Measurements from ENCODE around the gene NRDE2. TPM values are rescaled to one million over a fixed set of nuclear protein-coding genes. Genes with fewer than 3 reads are reported as not detected.

The NRDE2 gene, protein sequence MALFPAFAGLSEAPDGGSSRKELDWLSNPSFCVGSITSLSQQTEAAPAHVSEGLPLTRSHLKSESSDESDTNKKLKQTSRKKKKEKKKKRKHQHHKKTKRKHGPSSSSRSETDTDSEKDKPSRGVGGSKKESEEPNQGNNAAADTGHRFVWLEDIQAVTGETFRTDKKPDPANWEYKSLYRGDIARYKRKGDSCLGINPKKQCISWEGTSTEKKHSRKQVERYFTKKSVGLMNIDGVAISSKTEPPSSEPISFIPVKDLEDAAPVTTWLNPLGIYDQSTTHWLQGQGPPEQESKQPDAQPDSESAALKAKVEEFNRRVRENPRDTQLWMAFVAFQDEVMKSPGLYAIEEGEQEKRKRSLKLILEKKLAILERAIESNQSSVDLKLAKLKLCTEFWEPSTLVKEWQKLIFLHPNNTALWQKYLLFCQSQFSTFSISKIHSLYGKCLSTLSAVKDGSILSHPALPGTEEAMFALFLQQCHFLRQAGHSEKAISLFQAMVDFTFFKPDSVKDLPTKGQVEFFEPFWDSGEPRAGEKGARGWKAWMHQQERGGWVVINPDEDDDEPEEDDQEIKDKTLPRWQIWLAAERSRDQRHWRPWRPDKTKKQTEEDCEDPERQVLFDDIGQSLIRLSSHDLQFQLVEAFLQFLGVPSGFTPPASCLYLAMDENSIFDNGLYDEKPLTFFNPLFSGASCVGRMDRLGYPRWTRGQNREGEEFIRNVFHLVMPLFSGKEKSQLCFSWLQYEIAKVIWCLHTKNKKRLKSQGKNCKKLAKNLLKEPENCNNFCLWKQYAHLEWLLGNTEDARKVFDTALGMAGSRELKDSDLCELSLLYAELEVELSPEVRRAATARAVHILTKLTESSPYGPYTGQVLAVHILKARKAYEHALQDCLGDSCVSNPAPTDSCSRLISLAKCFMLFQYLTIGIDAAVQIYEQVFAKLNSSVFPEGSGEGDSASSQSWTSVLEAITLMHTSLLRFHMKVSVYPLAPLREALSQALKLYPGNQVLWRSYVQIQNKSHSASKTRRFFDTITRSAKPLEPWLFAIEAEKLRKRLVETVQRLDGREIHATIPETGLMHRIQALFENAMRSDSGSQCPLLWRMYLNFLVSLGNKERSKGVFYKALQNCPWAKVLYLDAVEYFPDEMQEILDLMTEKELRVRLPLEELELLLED
- 7.8 TPM for polyA plus RNA-seq (2013)

DNA sequence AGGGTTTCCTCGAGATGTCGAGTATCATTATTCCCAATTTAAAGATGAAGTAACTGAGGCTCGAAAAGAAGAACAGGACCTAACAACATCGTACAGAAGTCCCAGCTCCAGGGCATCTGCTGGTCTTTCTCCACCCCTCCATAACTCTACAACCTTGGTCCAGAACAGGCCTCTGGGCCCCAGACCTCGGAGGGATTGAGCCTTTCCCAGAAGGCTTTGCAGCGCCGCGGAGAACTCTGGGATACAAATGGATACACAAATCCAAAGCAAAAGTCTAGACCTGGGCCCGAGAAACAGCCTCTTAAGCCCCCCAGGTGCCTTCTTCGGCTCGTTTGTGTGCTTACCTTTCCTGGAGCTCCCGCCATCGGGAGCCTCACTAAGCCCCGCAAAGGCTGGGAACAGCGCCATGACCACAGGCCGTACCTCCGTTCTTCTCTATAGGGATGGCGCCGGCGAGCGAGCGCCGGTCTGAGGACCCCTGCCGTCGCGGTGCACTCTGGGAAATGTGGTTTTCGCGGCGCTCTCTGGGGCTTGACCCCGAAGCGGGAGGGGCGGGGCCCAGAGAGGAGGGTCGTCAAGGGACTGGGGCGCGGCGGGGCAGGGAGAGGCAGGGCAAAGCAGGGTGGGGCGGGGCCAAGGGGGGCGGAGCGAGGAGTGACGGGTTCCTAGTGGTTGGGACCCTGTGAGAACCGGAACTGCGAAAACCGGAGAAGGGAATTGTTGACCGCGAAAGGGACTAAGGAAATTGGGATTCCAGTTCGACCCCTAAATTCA is at the start of gene NRDE2:
Gene NRDE2 (minus strand): TSS at position 445 of the 774 bp plus-strand sequence. CDS start 37 bp downstream, at position 408.
- ChIA-PET CTCF (interaction anchor here (1.0 to 1.6 kb wide), 3 partner anchors 8 to 51 kb away, joined by 3 read pairs; no protein-coding TSS in a partner anchor), POLR2A (interaction anchor here (0.6 kb wide), 1 partner anchor 8 kb away, joined by 6 read pairs; no protein-coding TSS in a partner anchor)
- H3K36me3 ChIP-seq (ENCODE audit: control insufficient read depth in 4 of 4, insufficient read depth in 4 of 4, low read length in 3 of 4), result no peaks in the 10 kb centered on the region

DNA sequence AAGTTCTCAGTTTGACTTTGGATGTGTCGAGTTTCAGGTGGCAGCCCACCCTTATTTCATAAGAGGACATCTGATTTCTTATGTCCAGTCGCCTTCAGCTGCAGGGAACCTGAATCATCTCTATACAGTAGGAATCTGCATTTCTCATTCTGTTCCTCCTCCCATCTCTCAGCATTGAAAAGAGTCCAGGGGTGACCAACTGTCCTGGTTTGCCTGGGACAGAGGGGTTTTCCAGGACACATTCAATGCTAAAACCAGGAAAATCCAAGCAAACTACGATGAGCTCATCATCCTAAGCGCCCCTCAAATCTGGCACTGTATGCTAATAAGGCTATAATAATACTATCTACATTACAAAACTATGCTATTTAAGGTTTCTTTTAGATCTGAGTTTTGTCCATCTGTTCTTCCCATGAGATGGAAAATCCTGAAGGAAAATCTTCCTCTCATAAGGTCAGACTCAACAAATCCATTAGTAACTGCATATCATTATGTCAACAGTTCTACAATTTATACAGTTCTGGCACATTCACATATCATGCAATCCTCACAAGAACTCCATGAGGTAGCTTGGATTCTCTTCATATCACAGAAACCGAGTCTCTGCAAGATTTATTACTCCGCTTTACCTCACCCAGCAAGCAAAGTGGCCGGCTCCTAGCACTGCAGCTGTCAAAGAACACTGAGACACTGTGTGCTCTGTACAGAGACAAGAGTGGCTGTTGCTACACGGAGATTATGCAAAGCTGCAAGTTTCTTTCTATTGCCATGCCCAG is 49.5 kb upstream of the NRDE2 start:
- 73% methylated on average over 3 of the region's 8 CpGs for WGBS (ENCODE audit: insufficient coverage)
- no peak overlapping the region for H3K27ac ChIP-seq (ENCODE audit: insufficient read depth in 1 of 2, low read depth in 1 of 2, low read length in 2 of 2, poor library complexity in 1 of 2, severe bottlenecking in 2 of 2)

More for the DNA sequence above, at the start of gene NRDE2:
- under 1% methylated on average over 40 of the region's 46 CpGs for WGBS (ENCODE audit: insufficient coverage)
- peaks cover 0 to 10% (median 6%) of the 10 kb centered on the region in 5 experiments for H3K27me3 ChIP-seq (replicated peaks in 2 of 5; ENCODE audit: control insufficient read depth in 4 of 5, insufficient read depth in 5 of 5, low read length in 4 of 5)
- H3K4me1 ChIP-seq (ENCODE audit: control extremely low read depth in 1 of 4, control insufficient read depth in 4 of 4, insufficient read depth in 4 of 4, low read length in 3 of 4), result peaks cover 5 to 11% (median 8%) of the 10 kb centered on the region in 4 experiments
- peak within 1 kb of the TSS; percentile 66 to 85 (median 80) for H3K4me3 ChIP-seq (ENCODE audit: control insufficient read depth in 1 of 7, extremely low read depth in 1 of 7, insufficient read depth in 4 of 7, low read depth in 2 of 7, low read length in 6 of 7)
- DNase-seq, result peak; percentile 96 to 97 (median 96)
- H3K27ac ChIP-seq (ENCODE audit: insufficient read depth in 1 of 2, low read depth in 1 of 2, low read length in 2 of 2, poor library complexity in 1 of 2, severe bottlenecking in 2 of 2), result peak within 1 kb of the TSS; percentile 77
- no peaks in the 10 kb centered on the region for H3K9me3 ChIP-seq (ENCODE audit: control extremely low read depth in 1 of 5, control insufficient read depth in 4 of 5, insufficient read depth in 2 of 5, low read depth in 1 of 5, low read length in 4 of 5)

DNA sequence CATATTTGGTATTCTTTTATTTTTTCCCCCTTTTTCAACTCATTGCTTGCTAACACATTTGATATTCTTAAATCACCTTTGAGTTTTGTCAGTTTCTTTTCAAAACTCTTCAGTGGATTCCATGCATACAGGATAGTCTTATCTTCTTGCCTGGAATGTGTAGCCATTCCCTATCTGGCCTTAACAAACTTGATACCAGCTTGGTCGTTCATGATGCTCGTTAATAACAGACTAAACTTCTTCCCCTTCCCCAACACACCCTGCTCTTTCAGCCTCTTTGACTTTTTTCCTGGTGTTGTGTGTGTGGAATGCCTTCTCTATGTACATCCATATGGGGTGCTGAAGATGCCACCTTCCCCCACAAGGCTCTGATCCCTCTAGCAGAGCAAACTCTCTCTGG is 47.4 kb upstream of the NRDE2 start:
- no peak overlapping the region for H3K4me3 ChIP-seq (ENCODE audit: control insufficient read depth in 1 of 7, extremely low read depth in 1 of 7, insufficient read depth in 4 of 7, low read depth in 2 of 7, low read length in 6 of 7)
- H3K36me3 ChIP-seq (ENCODE audit: control insufficient read depth in 4 of 4, insufficient read depth in 4 of 4, low read length in 3 of 4), result no peaks in the 10 kb centered on the region
- H3K4me1 ChIP-seq (ENCODE audit: control extremely low read depth in 1 of 4, control insufficient read depth in 4 of 4, insufficient read depth in 4 of 4, low read length in 3 of 4), result peaks cover 9 to 21% (median 15%) of the 10 kb centered on the region in 4 experiments
- no CpG with 5 or more reads among the region's 2 CpGs for WGBS (ENCODE audit: insufficient coverage)
- no peak overlapping the region for H3K27ac ChIP-seq (ENCODE audit: insufficient read depth in 1 of 2, low read depth in 1 of 2, low read length in 2 of 2, poor library complexity in 1 of 2, severe bottlenecking in 2 of 2)
- H3K27me3 ChIP-seq (replicated peaks in 2 of 5; ENCODE audit: control insufficient read depth in 4 of 5, insufficient read depth in 5 of 5, low read length in 4 of 5), result no peaks in the 10 kb centered on the region
- H3K9me3 ChIP-seq (ENCODE audit: control extremely low read depth in 1 of 5, control insufficient read depth in 4 of 5, insufficient read depth in 2 of 5, low read depth in 1 of 5, low read length in 4 of 5), result no peaks in the 10 kb centered on the region
- ChIA-PET CTCF (no interaction called here), POLR2A (interaction anchor here (0.7 kb wide), 1 partner anchor 950 kb away, joined by 3 read pairs; no protein-coding TSS in a partner anchor)
- DNase-seq, result no peak

More for the DNA sequence above, 49.5 kb upstream of the NRDE2 start:
- Histone ChIP-seq H3K4me3 (ENCODE audit: control insufficient read depth in 1 of 7, extremely low read depth in 1 of 7, insufficient read depth in 4 of 7, low read depth in 2 of 7, low read length in 6 of 7) (no peak overlapping the region), H3K36me3 (ENCODE audit: control insufficient read depth in 4 of 4, insufficient read depth in 4 of 4, low read length in 3 of 4) (no peaks in the 10 kb centered on the region), H3K4me1 (ENCODE audit: control extremely low read depth in 1 of 4, control insufficient read depth in 4 of 4, insufficient read depth in 4 of 4, low read length in 3 of 4) (peaks cover 15 to 32% (median 25%) of the 10 kb centered on the region in 4 experiments), H3K27me3 (replicated peaks in 2 of 5; ENCODE audit: control insufficient read depth in 4 of 5, insufficient read depth in 5 of 5, low read length in 4 of 5) (no peaks in the 10 kb centered on the region), H3K9me3 (ENCODE audit: control extremely low read depth in 1 of 5, control insufficient read depth in 4 of 5, insufficient read depth in 2 of 5, low read depth in 1 of 5, low read length in 4 of 5) (no peaks in the 10 kb centered on the region)
- POLR2A ChIA-PET, result interaction anchor here (3.6 kb wide), 1 partner anchor 16 kb away, joined by 40 read pairs; the partner anchor contains the start of gene CALM1
- peak in 2 of 3 donors; percentile 29 to 56 for DNase-seq
- CTCF ChIA-PET, result interaction anchor here (1.4 to 1.7 kb wide), 2 partner anchors 17 to 19 kb away, joined by 3 to 5 read pairs; no protein-coding TSS in a partner anchor

DNA sequence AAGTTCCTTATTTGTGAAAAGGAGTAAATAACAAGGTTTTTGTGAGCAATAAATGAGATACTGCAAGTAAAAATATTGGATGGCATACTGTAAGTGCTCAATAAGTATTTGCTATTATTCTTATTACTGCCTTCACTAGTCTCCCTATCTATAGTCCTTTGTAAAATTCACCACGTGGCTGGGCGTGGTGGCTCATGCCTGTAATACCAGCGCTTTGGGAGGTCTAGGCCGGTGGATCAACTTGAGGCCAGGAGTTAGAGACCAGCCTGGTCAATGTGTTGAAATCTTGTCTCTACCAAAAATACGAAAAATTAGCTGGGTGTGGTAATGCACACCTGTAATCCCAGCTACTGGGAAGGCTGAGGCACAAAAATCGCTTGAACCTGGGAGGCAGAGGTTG is 46.5 kb upstream of the NRDE2 start:
- H3K36me3 ChIP-seq (ENCODE audit: control insufficient read depth in 4 of 4, insufficient read depth in 4 of 4, low read length in 3 of 4), result no peaks in the 10 kb centered on the region
- H3K27ac ChIP-seq (ENCODE audit: insufficient read depth in 1 of 2, low read depth in 1 of 2, low read length in 2 of 2, poor library complexity in 1 of 2, severe bottlenecking in 2 of 2), result no peak overlapping the region
- no peaks in the 10 kb centered on the region for H3K9me3 ChIP-seq (ENCODE audit: control extremely low read depth in 1 of 5, control insufficient read depth in 4 of 5, insufficient read depth in 2 of 5, low read depth in 1 of 5, low read length in 4 of 5)
- H3K4me1 ChIP-seq (ENCODE audit: control extremely low read depth in 1 of 4, control insufficient read depth in 4 of 4, insufficient read depth in 4 of 4, low read length in 3 of 4), result peaks cover 6 to 12% (median 8%) of the 10 kb centered on the region in 4 experiments
- DNase-seq, result no peak
- H3K4me3 ChIP-seq (ENCODE audit: control insufficient read depth in 1 of 7, extremely low read depth in 1 of 7, insufficient read depth in 4 of 7, low read depth in 2 of 7, low read length in 6 of 7), result no peak overlapping the region
- ChIA-PET POLR2A (no interaction called here), CTCF (no interaction called here)
- H3K27me3 ChIP-seq (replicated peaks in 2 of 5; ENCODE audit: control insufficient read depth in 4 of 5, insufficient read depth in 5 of 5, low read length in 4 of 5), result no peaks in the 10 kb centered on the region
- WGBS (ENCODE audit: insufficient coverage), result 100% methylated on average over 6 of the region's 6 CpGs

DNA sequence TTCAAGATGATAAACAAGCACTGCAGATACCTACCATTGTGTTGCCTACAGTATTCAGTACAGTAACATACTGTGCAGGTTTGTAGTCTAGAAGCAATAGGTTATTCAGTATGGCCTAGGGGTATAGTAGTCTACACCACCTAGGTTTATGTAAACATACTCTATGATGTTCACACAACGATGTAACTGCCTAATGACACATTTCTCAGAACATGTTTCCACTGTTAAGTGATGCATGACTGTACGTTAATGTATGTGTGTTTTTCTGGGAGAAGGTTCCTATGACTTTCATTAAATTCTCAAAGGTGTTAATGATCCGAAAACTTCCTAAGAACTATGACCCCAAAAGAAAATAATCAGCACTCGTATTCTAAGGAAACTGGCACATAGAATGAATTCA is 44.2 kb upstream of the NRDE2 start:
- H3K27me3 ChIP-seq (replicated peaks in 2 of 5; ENCODE audit: control insufficient read depth in 4 of 5, insufficient read depth in 5 of 5, low read length in 4 of 5), result no peaks in the 10 kb centered on the region
- no peaks in the 10 kb centered on the region for H3K9me3 ChIP-seq (ENCODE audit: control extremely low read depth in 1 of 5, control insufficient read depth in 4 of 5, insufficient read depth in 2 of 5, low read depth in 1 of 5, low read length in 4 of 5)
- CTCF ChIA-PET, result no interaction called here
- H3K36me3 ChIP-seq (ENCODE audit: control insufficient read depth in 4 of 4, insufficient read depth in 4 of 4, low read length in 3 of 4), result no peaks in the 10 kb centered on the region
- H3K4me1 ChIP-seq (ENCODE audit: control extremely low read depth in 1 of 4, control insufficient read depth in 4 of 4, insufficient read depth in 4 of 4, low read length in 3 of 4), result no peaks in the 10 kb centered on the region
- POLR2A ChIA-PET, result no interaction called here
- no peak overlapping the region for H3K4me3 ChIP-seq (ENCODE audit: control insufficient read depth in 1 of 7, extremely low read depth in 1 of 7, insufficient read depth in 4 of 7, low read depth in 2 of 7, low read length in 6 of 7)
- DNase-seq, result no peak
- no CpG with 5 or more reads among the region's 4 CpGs for WGBS (ENCODE audit: insufficient coverage)
- H3K27ac ChIP-seq (ENCODE audit: insufficient read depth in 1 of 2, low read depth in 1 of 2, low read length in 2 of 2, poor library complexity in 1 of 2, severe bottlenecking in 2 of 2), result no peak overlapping the region

DNA sequence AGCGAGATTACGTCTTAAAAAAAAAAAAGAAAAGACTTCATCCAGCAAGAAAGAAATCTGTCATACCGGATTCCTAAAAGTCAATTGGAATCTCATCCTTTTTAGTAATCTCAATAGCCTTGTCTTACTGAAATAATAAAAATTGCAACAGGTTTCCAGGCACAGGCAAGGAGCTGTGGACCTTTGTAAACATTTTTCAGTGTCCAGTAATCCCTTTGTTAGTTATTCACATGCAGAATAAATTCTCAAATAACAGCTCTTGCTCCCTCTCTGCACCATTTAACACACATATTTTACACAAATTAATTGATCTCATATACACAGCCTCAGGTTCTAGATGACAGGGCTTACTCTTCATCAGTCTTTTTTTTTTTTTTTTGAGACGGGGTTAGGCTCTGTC is 43.1 kb upstream of the NRDE2 start:
- Histone ChIP-seq H3K36me3 (ENCODE audit: control insufficient read depth in 4 of 4, insufficient read depth in 4 of 4, low read length in 3 of 4) (no peaks in the 10 kb centered on the region), H3K27me3 (replicated peaks in 2 of 5; ENCODE audit: control insufficient read depth in 4 of 5, insufficient read depth in 5 of 5, low read length in 4 of 5) (no peaks in the 10 kb centered on the region), H3K9me3 (ENCODE audit: control extremely low read depth in 1 of 5, control insufficient read depth in 4 of 5, insufficient read depth in 2 of 5, low read depth in 1 of 5, low read length in 4 of 5) (no peaks in the 10 kb centered on the region), H3K4me3 (ENCODE audit: control insufficient read depth in 1 of 7, extremely low read depth in 1 of 7, insufficient read depth in 4 of 7, low read depth in 2 of 7, low read length in 6 of 7) (no peak overlapping the region), H3K27ac (ENCODE audit: insufficient read depth in 1 of 2, low read depth in 1 of 2, low read length in 2 of 2, poor library complexity in 1 of 2, severe bottlenecking in 2 of 2) (no peak overlapping the region), H3K4me1 (ENCODE audit: control extremely low read depth in 1 of 4, control insufficient read depth in 4 of 4, insufficient read depth in 4 of 4, low read length in 3 of 4) (no peaks in the 10 kb centered on the region)
- no CpG with 5 or more reads among the region's 4 CpGs for WGBS (ENCODE audit: insufficient coverage)
- POLR2A ChIA-PET, result interaction anchor here (0.7 kb wide), 1 partner anchor 14 kb away, joined by 5 read pairs; no protein-coding TSS in a partner anchor
- CTCF ChIA-PET, result no interaction called here
- no peak for DNase-seq

Data from common myeloid progenitor, CD34-positive (primary cell).